Muscle of leg (tissue), 11 donors: Measurements from ENCODE around the gene NXPH1. TPM values are rescaled to one million over a fixed set of nuclear protein-coding genes. Genes with fewer than 3 reads are reported as not detected.
"Not testable (repeated sequence)": the region's sequence is repeated elsewhere in the genome, so short reads cannot be mapped to it uniquely, and the experiment has no call there.

Source experiments
- DNase-seq: peaks from one replicate; pipeline ENCODE4 v3.0.0; 2013
- H3K27ac ChIP-seq: one replicate; pipeline ENCODE4 v1.5.1; 2013; ENCODE audit warnings: mild to moderate bottlenecking, low read length, control low read depth
- H3K27me3 ChIP-seq: one replicate; pipeline ENCODE4 v1.6.1; 2013; ENCODE audit warnings: low read length; ENCODE audit not compliant: control insufficient read depth, insufficient read depth
- H3K36me3 ChIP-seq: one replicate; pipeline ENCODE4 v1.6.1; 2013; ENCODE audit warnings: low read length; ENCODE audit not compliant: control insufficient read depth, insufficient read depth
- H3K4me1 ChIP-seq: one replicate; pipeline ENCODE4 v1.6.1; 2013; ENCODE audit warnings: low read length; ENCODE audit not compliant: control insufficient read depth, insufficient read depth
- H3K4me3 ChIP-seq: one replicate; pipeline ENCODE4 v1.5.1; 2013; ENCODE audit warnings: low read length, control low read depth
- H3K9me3 ChIP-seq: replicated peaks from 2 replicates; pipeline ENCODE4 v1.6.1; 2013; ENCODE audit warnings: low read depth, low read length; ENCODE audit not compliant: control insufficient read depth
- WGBS: methylation state at CpG from one replicate; pipeline ENCODE4 v1.1.5; 2013; ENCODE audit warnings: missing lambda C conversion rate; ENCODE audit not compliant: insufficient coverage; 5-methylcytosine and 5-hydroxymethylcytosine counted together
- polyA plus RNA-seq, 8 donors: library from polyadenylated mRNA; unstranded; fragments of 120-200 nt; gene quantifications; one replicate each; pipeline versions ENCODE4 v1.2.1 to v1.2.3, GENCODE V29; 2013; ENCODE audit warnings: inconsistent platforms in 1 of 8, low replicate concordance in 1 of 8; ENCODE audit not compliant: insufficient read length in 8 of 8, insufficient read depth in 1 of 8
- total RNA-seq: library from RNA; stranded (reverse); fragments of 120-200 nt; gene quantifications from one replicate; pipeline ENCODE4 v1.2.4, GENCODE V29; 2013

NXPH1 gene
- total and polyA plus RNA-seq, 9 donors, result 0.28 TPM; not detected in 8

- peaks cover 10% of the 10 kb centered on the region for H3K9me3 ChIP-seq
- no peak overlapping the region for H3K27ac ChIP-seq
- H3K27me3 ChIP-seq, result no peaks in the 10 kb centered on the region
- no peaks in the 10 kb centered on the region for H3K4me1 ChIP-seq
- no peak overlapping the region for H3K4me3 ChIP-seq
- DNase-seq, result no peak
- 73% methylated on average over 6 of the region's 6 CpGs for WGBS
- H3K36me3 ChIP-seq, result no peaks in the 10 kb centered on the region
These were observed 235.5 kb downstream of the NXPH1 start for GRCh38 chr7:8668627-8669500.

GRCh38 chr7:8669501-8669851 is 236.1 kb downstream of the NXPH1 start:
- Histone ChIP-seq H3K9me3 (peaks cover 10% of the 10 kb centered on the region), H3K4me1 (no peaks in the 10 kb centered on the region), H3K27me3 (no peaks in the 10 kb centered on the region), H3K27ac (no peak overlapping the region), H3K36me3 (no peaks in the 10 kb centered on the region), H3K4me3 (no peak overlapping the region)
- DNase-seq, result no peak

- Histone ChIP-seq H3K27ac (no peak overlapping the region), H3K4me1 (no peaks in the 10 kb centered on the region), H3K27me3 (no peaks in the 10 kb centered on the region), H3K4me3 (no peak overlapping the region), H3K9me3 (no peaks in the 10 kb centered on the region), H3K36me3 (no peaks in the 10 kb centered on the region)
- no peak for DNase-seq
- WGBS, result no CpG with 5 or more reads among the region's 4 CpGs
These were observed 251.0 kb downstream of the NXPH1 start for GRCh38 chr7:8684426-8684825.

- no peak for DNase-seq
- no CpG with 5 or more reads among the region's 3 CpGs for WGBS
- H3K4me3 ChIP-seq, result no peak overlapping the region
These were observed 266.6 kb downstream of the NXPH1 start for GRCh38 chr7:8699875-8700624.

GRCh38 chr7:8702807-8703206 is 269.4 kb downstream of the NXPH1 start:
- Histone ChIP-seq H3K27me3 (no peaks in the 10 kb centered on the region), H3K9me3 (no peaks in the 10 kb centered on the region), H3K4me1 (no peaks in the 10 kb centered on the region), H3K4me3 (no peak overlapping the region), H3K27ac (no peak overlapping the region), H3K36me3 (no peaks in the 10 kb centered on the region)
- no peak for DNase-seq

More at GRCh38 chr7:8699875-8700624, 266.6 kb downstream of the NXPH1 start:
- Histone ChIP-seq H3K9me3 (no peaks in the 10 kb centered on the region), H3K36me3 (no peaks in the 10 kb centered on the region), H3K27me3 (no peaks in the 10 kb centered on the region), H3K4me1 (no peaks in the 10 kb centered on the region), H3K27ac (no peak overlapping the region)

- no CpG with 5 or more reads among the region's 2 CpGs for WGBS
- Histone ChIP-seq H3K27ac (no peak overlapping the region), H3K4me1 (no peaks in the 10 kb centered on the region)
These were observed 276.7 kb downstream of the NXPH1 start for GRCh38 chr7:8710124-8710523.

GRCh38 chr7:8714791-8715190 is 281.4 kb downstream of the NXPH1 start:
- no peak overlapping the region for H3K27ac ChIP-seq

More at GRCh38 chr7:8710124-8710523, 276.7 kb downstream of the NXPH1 start:
- no peaks in the 10 kb centered on the region for H3K36me3 ChIP-seq
- no peak overlapping the region for H3K4me3 ChIP-seq
- no peak for DNase-seq
- H3K27me3 ChIP-seq, result no peaks in the 10 kb centered on the region
- H3K9me3 ChIP-seq, result no peaks in the 10 kb centered on the region

GRCh38 chr7:8719102-8719501 is 285.7 kb downstream of the NXPH1 start:
- DNase-seq, result no peak
- Histone ChIP-seq H3K36me3 (no peaks in the 10 kb centered on the region), H3K9me3 (no peaks in the 10 kb centered on the region), H3K27me3 (no peaks in the 10 kb centered on the region), H3K27ac (no peak overlapping the region), H3K4me3 (no peak overlapping the region), H3K4me1 (no peaks in the 10 kb centered on the region)
- 100% methylated on average over 1 of the region's 1 CpG for WGBS

More at GRCh38 chr7:8714791-8715190, 281.4 kb downstream of the NXPH1 start:
- no peaks in the 10 kb centered on the region for H3K9me3 ChIP-seq
- H3K27me3 ChIP-seq, result no peaks in the 10 kb centered on the region
- H3K36me3 ChIP-seq, result no peaks in the 10 kb centered on the region
- no peak overlapping the region for H3K4me3 ChIP-seq
- no peak for DNase-seq
- H3K4me1 ChIP-seq, result no peaks in the 10 kb centered on the region

- no peaks in the 10 kb centered on the region for H3K9me3 ChIP-seq
- peak; percentile 8 for DNase-seq
- no peak overlapping the region for H3K4me3 ChIP-seq
- H3K36me3 ChIP-seq, result no peaks in the 10 kb centered on the region
- no peaks in the 10 kb centered on the region for H3K4me1 ChIP-seq
- no peaks in the 10 kb centered on the region for H3K27me3 ChIP-seq
- H3K27ac ChIP-seq, result no peak overlapping the region
- whole genome bisulfite sequencing, result 30% methylated on average over 2 of the region's 4 CpGs
These were observed 290.8 kb downstream of the NXPH1 start for GRCh38 chr7:8724080-8724718.

- not testable (repeated sequence) for H3K27me3 ChIP-seq, H3K4me3 ChIP-seq, DNase-seq, H3K9me3 ChIP-seq, H3K4me1 ChIP-seq, H3K36me3 ChIP-seq, H3K27ac ChIP-seq
- 100% methylated on average over 7 of the region's 14 CpGs for WGBS
These were observed 298.3 kb downstream of the NXPH1 start for GRCh38 chr7:8731756-8732155.
